ENCODE data around the gene PSMD1.

GRCh38 chr2:231176066-231176465 lies 119.4 kb downstream of the PSMD1 start:
- TF ChIP-seq POLR2AphosphoS5 (IDR thresholded peaks at IDR 0.05; ENCODE audit: low read depth, low read length) = no peak
- no peak for TF ChIP-seq FOXP2 (optimal IDR thresholded peaks at IDR 0.05; ENCODE audit: borderline replicate concordance, extremely low read depth, extremely low read length, insufficient read depth)
- no peak for TF ChIP-seq REST (IDR thresholded peaks at IDR 0.05; ENCODE audit: insufficient read depth in 1 of 2, low read depth in 2 of 2, low read length in 2 of 2)
- TF ChIP-seq TAF1 (IDR thresholded peaks at IDR 0.05; ENCODE audit: borderline replicate concordance, insufficient read depth, low read length) = no peak

Data from PFSK-1 (cell line).